Naive thymus-derived CD4-positive, alpha-beta T cell (primary cell): ENCODE data around the gene DENND1A. TPM values are rescaled to one million over a fixed set of nuclear protein-coding genes. Genes with fewer than 3 reads are reported as not detected.

ENCODE experiments used
- ATAC-seq: fragments of 150-1000 bp; cut with Tn5 transposase; 2 replicates; pipeline ENCODE4 v1.10.0; 2021; ENCODE audit warnings: mild to moderate bottlenecking, moderate library complexity
- CTCF ChIA-PET: fragments of 350-600 bp; sonication (Branson Sonifier 250); formaldehyde crosslinking; loops from one replicate; lab custom pipeline; 2021; ENCODE audit warnings: antibody characterized with exemption; lab: Charles Lee
- POLR2A ChIA-PET: fragments of 350-600 bp; sonication (Branson Sonifier 250); formaldehyde crosslinking; loops from one replicate; lab custom pipeline; 2021; ENCODE audit warnings: antibody characterized with exemption, inconsistent platforms; lab: Charles Lee
- DNase-seq, 9 donors: peaks; one replicate each; pipeline versions ENCODE4 v3.0.0 to v3.0.0-alpha.2; 2020 to 2022; ENCODE audit warnings: mixed read lengths in 1 of 9
- H3K27ac ChIP-seq: one replicate; pipeline ENCODE4 v1.7.0; 2013; ENCODE audit warnings: mild to moderate bottlenecking, low read depth, low read length, moderate library complexity
- H3K27me3 ChIP-seq, 2 donors: one replicate each; pipeline ENCODE4 v1.7.0; 2013; ENCODE audit warnings: low read length in 2 of 2, mild to moderate bottlenecking in 2 of 2, moderate library complexity in 2 of 2; ENCODE audit not compliant: control insufficient read depth in 2 of 2, insufficient read depth in 2 of 2
- H3K36me3 ChIP-seq, 3 experiments: 1 replicate in 2 of 3; 2 replicates in 1 of 3; pipeline ENCODE4 v1.7.0; 2013; ENCODE audit warnings: low read length in 3 of 3, mild to moderate bottlenecking in 3 of 3, moderate library complexity in 1 of 3; ENCODE audit not compliant: insufficient read depth in 3 of 3, control insufficient read depth in 2 of 3
- H3K4me1 ChIP-seq, 2 donors: one replicate each; pipeline ENCODE4 v1.7.0; 2013; ENCODE audit warnings: low read length in 2 of 2, mild to moderate bottlenecking in 2 of 2, moderate library complexity in 1 of 2; ENCODE audit not compliant: control insufficient read depth in 2 of 2, insufficient read depth in 2 of 2
- H3K4me3 ChIP-seq: 2 replicates; pipeline ENCODE4 v1.7.0; 2013; ENCODE audit warnings: mild to moderate bottlenecking, low read length
- H3K9me3 ChIP-seq, 3 experiments: 1 replicate in 2 of 3; 2 replicates in 1 of 3; pipeline ENCODE4 v1.7.0; 2013; ENCODE audit warnings: low read length in 3 of 3; ENCODE audit not compliant: control insufficient read depth in 2 of 3
- H3K27ac Mint-ChIP-seq, 9 donors: one replicate each; pipeline ENCODE4 v1.8.0; 2020 to 2022; ENCODE audit warnings: mixed read lengths in 9 of 9, mild to moderate bottlenecking in 8 of 9, moderate library complexity in 5 of 9, inconsistent platforms in 2 of 9
- H3K27me3 Mint-ChIP-seq, 5 donors: one replicate each; pipeline ENCODE4 v1.8.0; 2021 to 2022; ENCODE audit warnings: mixed read lengths in 5 of 5, mild to moderate bottlenecking in 1 of 5
- H3K36me3 Mint-ChIP-seq, 5 donors: one replicate each; pipeline ENCODE4 v1.8.0; 2020 to 2022; ENCODE audit warnings: mixed read lengths in 5 of 5, mild to moderate bottlenecking in 3 of 5, inconsistent platforms in 1 of 5
- H3K4me1 Mint-ChIP-seq, 7 donors: one replicate each; pipeline ENCODE4 v1.8.0; 2020 to 2022; ENCODE audit warnings: mixed read lengths in 7 of 7, mild to moderate bottlenecking in 3 of 7, inconsistent platforms in 1 of 7
- H3K4me3 Mint-ChIP-seq, 10 donors: one replicate each; pipeline ENCODE4 v1.8.0; 2020 to 2022; ENCODE audit warnings: mild to moderate bottlenecking in 10 of 10, mixed read lengths in 10 of 10, moderate library complexity in 6 of 10, inconsistent platforms in 2 of 10
- H3K9me3 Mint-ChIP-seq, 11 donors: one replicate each; pipeline ENCODE4 v1.8.0; 2020 to 2022; ENCODE audit warnings: mixed read lengths in 11 of 11, mild to moderate bottlenecking in 4 of 11, inconsistent platforms in 1 of 11, moderate library complexity in 1 of 11
- intact Hi-C, 2 donors: fragments of 100-400 bp; cut with micrococcal nuclease; formaldehyde crosslinking; loops; one replicate each; pipeline ENCODE4 v1.15.1; 2023
- polyA plus RNA-seq, 2 donors: library from polyadenylated mRNA; unstranded; fragments of 300-500 nt; fragmentation: Illumina TruSeq; gene quantifications; one replicate each; pipeline ENCODE4 v1.2.3, GENCODE V29; 2021
- total RNA-seq, 6 experiments: library from RNA in 5 of 6; stranded (reverse) in 5 of 6; gene quantifications; 1 replicate in 5 of 6; 2 replicates in 1 of 6; pipeline ENCODE4 v1.2.3 and lab custom pipeline; 2021 to 2026

Gene DENND1A
- total and polyA plus RNA-seq, 7 experiments from 2014 or later, result 4.6 to 41.1 (median 16.5) TPM

DNA sequence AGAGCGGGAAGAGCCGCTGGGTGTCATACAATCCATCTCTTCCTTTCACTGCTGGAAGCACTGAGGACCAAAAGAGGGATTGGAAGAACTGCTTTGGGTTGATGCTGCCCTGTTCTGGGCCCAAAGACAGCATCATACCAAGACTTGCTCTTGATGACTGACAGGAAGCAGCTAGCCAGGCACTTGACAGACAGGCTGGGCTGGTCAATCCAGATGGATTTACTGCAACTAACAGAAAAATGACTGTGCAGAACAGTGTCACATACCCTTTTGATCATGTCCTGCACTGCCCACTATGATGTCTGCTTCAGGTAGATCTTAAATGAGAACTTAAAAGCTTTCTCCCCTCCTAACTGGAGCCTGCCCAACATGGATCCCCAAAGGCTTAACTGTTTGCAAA, 416.4 kb downstream of the DENND1A start:
- Histone ChIP-seq H3K9me3 (no peaks in the 10 kb centered on the region), H3K4me1 (no peaks in the 10 kb centered on the region), H3K36me3 (peaks cover 0 to 3% (median 0%) of the 10 kb centered on the region in 3 experiments), H3K27me3 (no peaks in the 10 kb centered on the region), H3K4me3 (no peak overlapping the region), H3K27ac (no peak overlapping the region)
- Mint-ChIP-seq H3K9me3 (no peaks in the 10 kb centered on the region), H3K36me3 (peaks cover 0 to 35% (median 14%) of the 10 kb centered on the region in 5 donors), H3K27me3 (no peaks in the 10 kb centered on the region), H3K4me3 (no peak overlapping the region), H3K27ac (no peak overlapping the region), H3K4me1 (peaks cover 0 to 5% (median 0%) of the 10 kb centered on the region in 7 donors)
- no peak for ATAC-seq
- DNase-seq, result no peak
- intact Hi-C loops, result no loop called here
- CTCF ChIA-PET, result no interaction called here
- POLR2A ChIA-PET, result no interaction called here

DNA sequence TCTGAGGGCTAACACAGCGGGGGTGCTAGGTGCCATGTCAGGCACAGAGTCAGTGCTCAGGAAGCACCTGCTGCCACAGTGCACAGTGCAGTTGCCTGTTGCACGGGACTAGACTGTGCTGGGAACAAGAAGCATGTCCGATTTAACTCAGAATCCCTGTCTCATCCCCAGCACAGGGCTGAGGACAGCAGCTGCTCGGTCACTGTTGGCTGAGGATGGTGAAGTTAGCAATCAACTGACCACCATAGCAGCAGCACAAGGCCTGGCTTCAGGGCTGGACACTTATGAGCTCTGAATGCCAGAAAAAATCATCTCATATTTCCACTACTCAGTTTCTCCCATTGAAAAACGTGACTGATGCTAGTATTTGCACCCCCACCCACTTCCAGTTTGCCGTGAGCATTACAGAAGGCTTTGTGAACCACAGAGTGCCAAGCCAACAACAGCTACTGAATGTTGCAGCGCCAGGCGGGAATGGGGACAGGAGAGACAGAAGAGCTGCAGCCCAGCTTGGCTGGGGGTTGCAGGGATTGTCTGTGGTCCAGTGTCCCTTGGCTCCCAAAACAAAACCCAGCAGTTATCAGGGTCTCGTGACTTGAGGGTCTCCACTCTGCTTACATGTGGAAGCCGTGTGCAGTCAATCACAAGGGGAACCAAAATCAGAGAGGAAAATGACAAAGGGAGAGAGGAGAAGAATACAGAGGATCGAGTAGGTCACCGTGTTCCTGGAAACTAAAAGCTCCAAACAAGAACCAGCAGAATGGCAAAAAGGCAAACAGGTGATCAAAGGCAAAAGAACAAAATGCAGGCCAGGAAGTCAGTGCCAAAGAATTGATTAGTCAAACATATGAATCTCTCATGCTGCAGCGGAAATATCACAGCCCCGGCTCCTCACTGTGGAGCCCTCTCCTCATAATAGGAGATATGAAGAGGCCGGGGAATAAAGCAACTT, 418.3 kb downstream of the DENND1A start:
- intact Hi-C loops, result no loop called here
- no peaks in the 10 kb centered on the region for H3K9me3 ChIP-seq
- H3K36me3 ChIP-seq, result peaks cover 0 to 3% (median 0%) of the 10 kb centered on the region in 3 experiments

DNA sequence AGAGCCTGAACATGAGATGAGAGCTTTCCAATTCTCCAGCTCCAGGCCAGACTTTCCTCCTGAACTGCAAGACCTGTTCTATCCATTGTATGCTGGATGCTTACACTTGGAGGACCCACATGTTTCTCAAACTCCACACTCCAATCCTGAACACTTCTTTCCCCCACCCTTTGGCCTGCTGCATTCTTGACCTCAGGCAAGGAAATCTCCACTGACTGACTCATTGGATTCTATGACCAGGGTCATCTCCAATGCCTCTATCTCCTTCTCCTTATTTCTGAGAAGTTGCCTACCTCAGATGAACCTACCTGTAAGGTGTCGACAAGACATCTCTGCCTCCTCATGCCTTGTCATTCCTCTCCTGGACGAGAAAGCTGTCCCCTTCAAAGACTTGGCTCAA, 420.3 kb downstream of the DENND1A start:
- H3K4me3 ChIP-seq, result no peak overlapping the region
- H3K27me3 ChIP-seq, result no peaks in the 10 kb centered on the region
- H3K4me3 Mint-ChIP-seq, result no peak overlapping the region
- DNase-seq (no peak), ATAC-seq (no peak)
- intact Hi-C loops, result no loop called here
- peaks cover 0 to 31% (median 14%) of the 10 kb centered on the region in 5 donors for H3K36me3 Mint-ChIP-seq
- ChIA-PET CTCF (no interaction called here), POLR2A (no interaction called here)
- no peaks in the 10 kb centered on the region for H3K4me1 ChIP-seq
- H3K27ac Mint-ChIP-seq, result no peak overlapping the region
- no peaks in the 10 kb centered on the region for H3K9me3 Mint-ChIP-seq
- no peak overlapping the region for H3K27ac ChIP-seq
- H3K36me3 ChIP-seq, result peaks cover 0 to 3% (median 0%) of the 10 kb centered on the region in 3 experiments
- H3K4me1 Mint-ChIP-seq, result peaks cover 0 to 5% (median 0%) of the 10 kb centered on the region in 7 donors
- H3K9me3 ChIP-seq, result no peaks in the 10 kb centered on the region
- no peaks in the 10 kb centered on the region for H3K27me3 Mint-ChIP-seq

More for the DNA sequence above, 418.3 kb downstream of the DENND1A start:
- H3K4me1 Mint-ChIP-seq, result peaks cover 0 to 5% (median 0%) of the 10 kb centered on the region in 7 donors
- ATAC-seq, result no peak
- H3K27ac Mint-ChIP-seq, result no peak overlapping the region
- no peak overlapping the region for H3K27ac ChIP-seq
- no peak overlapping the region for H3K4me3 ChIP-seq
- DNase-seq, result no peak
- no peaks in the 10 kb centered on the region for H3K4me1 ChIP-seq
- no peaks in the 10 kb centered on the region for H3K9me3 Mint-ChIP-seq
- H3K36me3 Mint-ChIP-seq, result peaks cover 0 to 35% (median 14%) of the 10 kb centered on the region in 5 donors
- ChIA-PET CTCF (no interaction called here), POLR2A (no interaction called here)
- no peaks in the 10 kb centered on the region for H3K27me3 ChIP-seq
- no peaks in the 10 kb centered on the region for H3K27me3 Mint-ChIP-seq
- no peak overlapping the region for H3K4me3 Mint-ChIP-seq

DNA sequence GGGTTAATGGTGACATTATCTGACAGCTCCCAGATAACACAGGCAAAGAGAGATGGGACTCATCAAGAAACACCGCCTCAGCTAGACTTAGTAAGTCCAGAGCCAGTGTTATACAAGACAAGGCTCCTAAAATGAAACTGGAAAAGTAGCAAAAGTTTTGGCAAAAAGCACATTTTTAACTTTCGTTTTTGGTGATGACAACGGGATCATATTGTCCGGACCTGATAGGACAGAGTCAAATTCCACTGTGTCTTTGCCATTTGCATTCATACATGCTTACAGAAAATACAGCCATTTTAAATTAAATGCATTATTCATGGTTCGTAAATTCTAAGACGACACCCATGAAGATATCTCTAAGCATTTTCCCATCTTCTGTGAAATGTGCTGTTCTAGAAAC, 421.9 kb downstream of the DENND1A start:
- CTCF ChIA-PET, result no interaction called here
- DNase-seq, result no peak
- peaks cover 0 to 26% (median 14%) of the 10 kb centered on the region in 5 donors for H3K36me3 Mint-ChIP-seq
- no peak for ATAC-seq
- H3K27me3 Mint-ChIP-seq, result no peaks in the 10 kb centered on the region
- peaks cover 0 to 2% (median 0%) of the 10 kb centered on the region in 11 donors for H3K9me3 Mint-ChIP-seq
- H3K36me3 ChIP-seq, result peaks cover 0 to 3% (median 0%) of the 10 kb centered on the region in 3 experiments
- H3K4me3 ChIP-seq, result no peak overlapping the region
- POLR2A ChIA-PET, result no interaction called here
- intact Hi-C loops, result no loop called here
- no peaks in the 10 kb centered on the region for H3K4me1 ChIP-seq
- H3K27ac ChIP-seq, result no peak overlapping the region
- H3K27me3 ChIP-seq, result no peaks in the 10 kb centered on the region
- no peaks in the 10 kb centered on the region for H3K4me1 Mint-ChIP-seq
- H3K9me3 ChIP-seq, result no peaks in the 10 kb centered on the region
- no peak overlapping the region for H3K27ac Mint-ChIP-seq
- no peak overlapping the region for H3K4me3 Mint-ChIP-seq

DNA sequence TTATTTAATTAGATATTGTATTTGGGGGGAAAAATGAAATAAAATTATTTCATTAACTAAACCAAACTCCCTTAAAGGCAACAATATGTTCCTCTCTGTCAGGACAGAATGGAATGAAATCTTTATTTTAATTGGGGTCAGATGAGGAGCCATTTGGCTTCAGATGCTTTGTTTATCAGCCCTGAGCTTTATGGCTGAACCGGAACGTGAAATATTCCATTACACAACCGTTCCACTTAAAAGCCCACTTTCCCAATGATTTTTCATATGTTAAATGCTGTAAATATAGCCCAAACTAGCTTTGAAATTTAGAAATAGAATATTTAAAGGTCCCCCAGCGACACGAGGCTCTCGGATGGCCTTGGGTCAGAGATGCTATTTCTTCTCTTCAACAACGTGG, 424.4 kb downstream of the DENND1A start:
- CTCF ChIA-PET, result no interaction called here
- Mint-ChIP-seq H3K27ac (no peak overlapping the region), H3K36me3 (peaks cover 0 to 23% (median 10%) of the 10 kb centered on the region in 5 donors), H3K9me3 (peaks cover 0 to 2% (median 0%) of the 10 kb centered on the region in 11 donors), H3K4me3 (no peak overlapping the region), H3K27me3 (no peaks in the 10 kb centered on the region), H3K4me1 (no peaks in the 10 kb centered on the region)
- Histone ChIP-seq H3K27ac (no peak overlapping the region), H3K27me3 (no peaks in the 10 kb centered on the region), H3K9me3 (no peaks in the 10 kb centered on the region), H3K36me3 (no peaks in the 10 kb centered on the region), H3K4me3 (no peak overlapping the region), H3K4me1 (no peaks in the 10 kb centered on the region)
- intact Hi-C loops, result no loop called here
- DNase-seq (no peak), ATAC-seq (no peak)
- POLR2A ChIA-PET, result no interaction called here

DNA sequence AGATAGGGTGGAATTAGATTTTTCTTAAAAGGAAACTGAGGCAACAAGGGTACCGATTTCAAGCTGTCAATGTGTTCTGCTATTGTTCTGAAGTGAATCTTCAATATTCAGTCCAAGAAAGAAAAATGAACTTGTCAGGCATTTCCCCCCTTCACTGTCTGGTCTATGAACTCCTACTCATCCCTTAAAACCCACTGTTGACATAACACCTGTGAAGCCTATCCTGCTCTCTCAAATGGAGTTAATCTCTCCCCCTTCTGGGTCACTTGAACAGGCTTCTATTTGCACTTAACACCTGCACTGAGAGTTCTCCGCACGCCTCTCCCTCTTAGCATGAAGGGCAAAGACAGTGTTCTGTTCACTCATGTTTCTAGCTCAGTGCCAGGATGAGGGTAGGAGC, 429.6 kb downstream of the DENND1A start:
- H3K4me3 Mint-ChIP-seq, result no peak overlapping the region
- CTCF ChIA-PET, result no interaction called here
- no peaks in the 10 kb centered on the region for H3K9me3 ChIP-seq
- no peak overlapping the region for H3K4me3 ChIP-seq
- ATAC-seq (no peak), DNase-seq (no peak)
- no peaks in the 10 kb centered on the region for H3K27me3 Mint-ChIP-seq
- POLR2A ChIA-PET, result no interaction called here
- H3K27me3 ChIP-seq, result no peaks in the 10 kb centered on the region
- no peak overlapping the region for H3K27ac Mint-ChIP-seq
- H3K36me3 Mint-ChIP-seq, result peaks cover 0 to 29% (median 12%) of the 10 kb centered on the region in 5 donors
- intact Hi-C loops, result no loop called here
- H3K4me1 ChIP-seq, result no peaks in the 10 kb centered on the region
- H3K36me3 ChIP-seq, result no peaks in the 10 kb centered on the region
- H3K27ac ChIP-seq, result no peak overlapping the region
- peaks cover 0 to 2% (median 0%) of the 10 kb centered on the region in 11 donors for H3K9me3 Mint-ChIP-seq
- H3K4me1 Mint-ChIP-seq, result peaks cover 0 to 1% (median 0%) of the 10 kb centered on the region in 7 donors
